OCI-LY7 (cell line): ENCODE data around the gene KIAA0232.

Source experiments
- EZH2phosphoT487 ChIP-seq: fragments of 200-600 bp; sonication (generic); IDR thresholded peaks from 2 replicates; pipeline ENCODE4 v1.6.1; 2018; ENCODE audit warnings: low read depth, borderline replicate concordance, mild to moderate bottlenecking, mixed run types, antibody characterized with exemption, low read length, moderate library complexity, mixed read lengths
- TF ChIP-seq, protein P1 (sequence below): fragments of 200-600 bp; sonication (generic); conservative IDR thresholded peaks from 2 replicates; pipeline ENCODE4 v1.5.1; 2014; ENCODE audit warnings: mild to moderate bottlenecking, antibody characterized with exemption, low read length, moderate library complexity, mixed read lengths

DNA sequence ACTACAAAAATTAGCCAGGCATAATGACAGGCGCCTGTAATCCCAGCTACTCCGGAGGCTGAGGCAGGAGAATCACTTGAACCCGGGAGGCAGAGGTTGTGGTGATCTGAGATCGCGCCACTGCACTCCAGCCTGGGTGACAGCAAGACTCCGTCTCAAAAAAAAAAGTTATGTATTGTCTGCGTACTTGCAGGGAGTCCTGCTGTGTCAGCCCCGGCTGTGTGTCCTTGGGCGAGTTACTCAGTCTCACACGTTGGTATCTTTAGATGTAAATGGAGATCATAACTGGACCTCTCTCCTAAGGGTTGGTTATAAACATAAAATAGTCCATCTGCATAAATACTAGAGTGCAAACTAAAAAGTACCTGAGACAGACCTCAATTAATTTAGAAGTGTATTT, 104.4 kb downstream of the KIAA0232 start:
- TF ChIP-seq, protein P1, sequence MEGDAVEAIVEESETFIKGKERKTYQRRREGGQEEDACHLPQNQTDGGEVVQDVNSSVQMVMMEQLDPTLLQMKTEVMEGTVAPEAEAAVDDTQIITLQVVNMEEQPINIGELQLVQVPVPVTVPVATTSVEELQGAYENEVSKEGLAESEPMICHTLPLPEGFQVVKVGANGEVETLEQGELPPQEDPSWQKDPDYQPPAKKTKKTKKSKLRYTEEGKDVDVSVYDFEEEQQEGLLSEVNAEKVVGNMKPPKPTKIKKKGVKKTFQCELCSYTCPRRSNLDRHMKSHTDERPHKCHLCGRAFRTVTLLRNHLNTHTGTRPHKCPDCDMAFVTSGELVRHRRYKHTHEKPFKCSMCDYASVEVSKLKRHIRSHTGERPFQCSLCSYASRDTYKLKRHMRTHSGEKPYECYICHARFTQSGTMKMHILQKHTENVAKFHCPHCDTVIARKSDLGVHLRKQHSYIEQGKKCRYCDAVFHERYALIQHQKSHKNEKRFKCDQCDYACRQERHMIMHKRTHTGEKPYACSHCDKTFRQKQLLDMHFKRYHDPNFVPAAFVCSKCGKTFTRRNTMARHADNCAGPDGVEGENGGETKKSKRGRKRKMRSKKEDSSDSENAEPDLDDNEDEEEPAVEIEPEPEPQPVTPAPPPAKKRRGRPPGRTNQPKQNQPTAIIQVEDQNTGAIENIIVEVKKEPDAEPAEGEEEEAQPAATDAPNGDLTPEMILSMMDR, result no peak
- TF ChIP-seq EZH2phosphoT487, result no peak
